Colon (tissue), 2 donors: ENCODE results near the gene PANK4.

Experiments
- FAIRE-seq: peaks from 2 replicates; lab custom pipeline; 2012; peaks lifted over from hg19 to GRCh38; lab: Jason Lieb, UNC
- donor health status: control.
- donor health status: control.

Gene PANK4

DNA sequence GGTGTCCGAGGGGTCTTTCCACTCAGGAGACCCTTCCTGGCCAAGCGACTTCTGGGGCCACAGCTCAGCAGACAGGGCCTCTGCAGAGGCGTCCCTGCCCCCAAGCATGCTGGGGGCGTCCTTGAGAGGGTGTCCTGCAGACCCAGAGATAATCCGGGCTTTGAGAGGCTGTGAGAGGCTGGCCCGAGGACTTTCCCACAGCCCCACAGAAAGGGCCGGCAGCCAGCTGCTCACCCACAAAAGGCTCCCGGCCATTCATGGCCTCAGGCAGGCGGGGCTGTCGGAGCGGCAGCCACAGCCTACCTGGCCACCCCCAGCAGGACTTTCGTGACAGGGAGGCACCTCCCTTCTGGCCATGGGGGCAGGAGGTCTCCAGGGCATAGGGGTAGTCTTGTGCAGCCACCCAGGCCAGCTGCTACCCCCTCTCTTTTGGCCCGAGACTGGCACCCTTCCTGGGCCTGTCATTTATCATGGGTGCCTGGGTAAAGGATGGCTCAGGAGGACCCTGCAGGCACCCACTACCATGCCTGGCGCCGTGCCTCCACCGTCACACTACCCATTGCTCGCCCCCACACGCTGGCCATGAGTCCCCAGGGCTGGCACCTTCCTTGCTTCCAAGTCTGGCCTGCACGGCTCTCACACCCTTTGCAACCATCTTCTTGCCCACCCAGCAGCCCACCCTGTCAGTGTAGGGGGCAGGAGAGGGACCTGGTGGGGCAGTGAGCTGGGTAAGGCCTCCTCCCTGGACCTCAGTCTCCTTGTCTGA lies 18.7 kb upstream of the PANK4 start:
- no peak for FAIRE-seq

DNA sequence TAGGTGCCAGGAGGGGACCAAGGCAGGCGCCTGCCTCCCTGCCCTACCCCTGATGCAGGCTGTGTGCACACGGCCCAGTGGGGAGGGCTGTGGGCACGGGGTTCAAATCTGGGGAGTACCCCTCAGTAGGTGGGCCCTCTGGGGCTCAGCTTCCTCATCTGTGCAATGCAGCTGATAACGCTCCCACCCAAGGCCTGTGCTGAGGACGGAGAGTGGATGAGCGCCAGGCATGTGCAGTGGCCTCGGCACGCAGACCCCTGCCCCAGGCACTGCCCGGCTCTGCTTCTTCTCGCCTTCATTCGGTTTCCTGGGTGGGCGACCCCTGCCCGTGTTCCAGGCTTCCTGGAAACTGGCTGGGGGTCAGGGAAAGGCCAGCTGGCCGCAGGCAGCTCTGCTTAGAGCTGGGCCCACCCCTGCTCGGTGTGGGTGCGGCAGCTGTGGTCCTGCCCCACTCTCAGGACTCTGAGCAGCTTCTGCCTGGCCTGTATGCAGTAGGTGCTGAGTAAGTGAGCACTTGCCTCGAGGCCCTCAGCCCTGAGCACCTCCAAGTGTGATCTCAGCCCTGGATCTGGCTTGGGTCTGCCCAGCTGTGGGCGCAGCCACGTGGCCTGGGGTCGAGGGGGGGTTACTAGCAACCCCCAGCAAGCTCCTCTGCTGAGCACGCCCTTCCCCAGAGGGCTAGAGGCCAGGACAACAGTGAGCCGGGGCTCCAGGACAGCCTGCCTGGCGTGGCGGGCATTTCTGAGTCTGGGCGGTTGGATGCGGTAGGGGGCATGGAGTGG lies 17.9 kb upstream of the PANK4 start:
- no peak for FAIRE-seq

DNA sequence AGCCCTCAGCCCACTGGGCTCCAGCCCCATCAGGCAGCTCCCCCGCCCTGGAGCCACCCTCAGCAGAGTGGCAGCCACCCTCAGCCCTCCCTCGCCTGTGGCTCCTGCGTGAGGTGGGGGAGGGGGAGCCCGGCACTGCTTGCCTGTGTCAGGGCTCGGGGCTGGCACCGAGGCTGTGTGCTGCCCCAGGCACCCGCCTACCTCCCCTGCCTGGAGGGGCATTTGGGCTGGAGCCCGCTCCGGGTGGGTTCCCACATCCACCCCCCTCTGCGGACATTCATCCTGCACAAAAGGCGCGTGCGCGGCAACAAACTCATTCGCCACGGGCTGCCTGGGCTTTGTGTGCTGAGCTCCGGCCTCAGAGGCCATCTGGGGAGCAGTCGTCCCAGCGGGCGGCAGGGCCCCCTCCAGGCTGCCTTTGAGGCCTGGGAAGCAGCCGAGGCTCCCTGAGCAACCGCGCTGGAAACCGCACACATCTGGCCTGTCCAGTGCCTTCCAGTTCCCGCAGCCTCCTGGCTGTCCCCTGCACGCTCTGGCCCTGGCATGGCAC lies 17.2 kb upstream of the PANK4 start:
- no peak for FAIRE-seq

DNA sequence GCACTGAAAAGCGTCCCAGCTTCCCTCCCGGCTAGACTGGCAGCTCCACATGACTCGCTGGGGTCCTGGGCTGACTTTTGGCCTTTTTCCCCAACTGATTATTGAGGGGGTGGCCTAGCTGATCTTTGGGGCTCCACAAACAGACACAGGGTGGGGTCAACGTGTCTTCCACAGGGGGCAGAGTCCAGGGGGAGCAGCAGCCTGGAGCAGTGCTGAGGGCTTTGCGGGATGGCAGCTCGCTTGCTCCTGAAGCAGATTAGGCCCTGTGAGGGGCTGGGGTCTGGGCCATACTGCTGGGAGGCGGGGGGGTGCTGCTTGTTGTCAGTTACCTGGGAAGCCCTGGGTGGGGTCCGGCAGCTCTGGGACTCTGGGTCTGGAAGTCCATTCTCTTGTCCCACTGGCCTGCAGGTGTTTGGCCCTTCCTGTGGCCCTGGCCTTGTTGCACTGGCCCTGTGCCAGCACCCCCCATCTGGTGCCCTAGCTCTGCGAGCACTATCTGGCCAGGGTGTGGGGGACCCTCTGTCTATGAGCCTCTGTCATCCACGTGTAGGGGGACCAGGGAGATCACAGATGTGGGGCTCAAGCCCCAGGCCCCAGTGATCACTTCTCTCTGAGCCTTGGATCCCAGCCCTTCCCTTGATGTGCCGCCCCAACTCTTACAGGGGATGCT lies 16.0 kb upstream of the PANK4 start:
- FAIRE-seq = no peak

DNA sequence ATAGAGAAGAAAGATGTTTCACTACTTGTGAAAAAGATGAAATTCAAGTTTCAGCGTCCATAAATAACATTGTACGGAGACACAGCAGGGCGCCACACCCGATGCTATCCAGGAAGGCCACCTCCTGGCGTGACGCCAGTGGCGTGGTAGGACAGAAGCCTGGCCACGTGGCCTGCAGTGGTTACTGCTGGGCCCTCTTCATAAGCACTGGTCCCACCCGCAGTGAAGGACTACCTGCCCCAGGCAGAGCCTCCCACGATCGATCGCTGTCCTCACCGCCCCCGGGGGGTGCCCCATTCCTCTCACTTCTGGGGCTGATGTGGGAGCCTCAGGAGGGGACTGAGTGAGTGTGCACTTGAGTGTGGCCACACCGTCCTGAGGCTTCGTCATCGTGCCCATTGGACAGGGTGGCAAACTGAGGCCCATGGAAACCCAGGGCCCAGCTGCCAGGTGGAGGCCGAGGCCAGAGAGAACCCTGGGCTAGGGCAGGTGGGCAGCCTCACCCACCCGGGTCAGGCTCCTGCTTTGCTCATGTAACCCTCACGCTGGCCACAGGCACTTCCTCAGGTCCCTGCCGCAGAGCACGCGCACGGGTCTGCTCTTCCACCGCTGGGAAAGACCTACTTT lies 15.3 kb upstream of the PANK4 start:
- FAIRE-seq = no peak

DNA sequence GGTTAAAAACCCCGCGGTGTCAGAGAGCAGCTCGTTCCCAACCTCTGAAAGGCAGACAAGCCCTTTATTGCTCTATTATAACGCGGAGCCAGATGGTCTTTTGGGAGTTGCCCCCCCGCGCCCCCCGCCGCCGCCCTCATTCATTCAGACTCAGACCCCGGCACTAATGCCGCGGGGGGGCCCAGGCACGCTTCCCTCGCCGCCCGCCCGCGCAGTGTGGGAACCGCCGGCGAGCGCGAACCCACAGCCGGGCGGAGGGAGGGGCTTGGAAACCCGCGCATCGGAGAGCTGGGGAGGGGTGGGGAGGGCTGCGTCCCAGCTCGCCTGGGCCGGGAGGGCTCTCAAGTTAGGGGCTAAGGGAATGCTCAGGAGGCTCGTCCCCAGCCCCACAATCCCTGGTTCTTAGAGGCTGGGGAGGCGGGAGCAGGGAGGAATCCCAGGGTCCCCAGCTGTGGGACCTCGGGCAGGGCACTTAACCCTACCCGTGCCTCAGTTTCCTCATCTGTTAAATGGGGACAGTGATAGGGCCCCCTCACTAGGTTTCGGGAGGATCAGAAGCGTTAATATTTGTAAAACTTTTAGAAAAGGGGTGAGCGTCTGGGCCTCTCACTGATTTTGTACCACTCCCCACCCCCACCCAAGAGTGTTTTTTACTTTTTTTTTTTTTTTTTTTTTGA lies 14.6 kb upstream of the PANK4 start:
- FAIRE-seq = no peak

DNA sequence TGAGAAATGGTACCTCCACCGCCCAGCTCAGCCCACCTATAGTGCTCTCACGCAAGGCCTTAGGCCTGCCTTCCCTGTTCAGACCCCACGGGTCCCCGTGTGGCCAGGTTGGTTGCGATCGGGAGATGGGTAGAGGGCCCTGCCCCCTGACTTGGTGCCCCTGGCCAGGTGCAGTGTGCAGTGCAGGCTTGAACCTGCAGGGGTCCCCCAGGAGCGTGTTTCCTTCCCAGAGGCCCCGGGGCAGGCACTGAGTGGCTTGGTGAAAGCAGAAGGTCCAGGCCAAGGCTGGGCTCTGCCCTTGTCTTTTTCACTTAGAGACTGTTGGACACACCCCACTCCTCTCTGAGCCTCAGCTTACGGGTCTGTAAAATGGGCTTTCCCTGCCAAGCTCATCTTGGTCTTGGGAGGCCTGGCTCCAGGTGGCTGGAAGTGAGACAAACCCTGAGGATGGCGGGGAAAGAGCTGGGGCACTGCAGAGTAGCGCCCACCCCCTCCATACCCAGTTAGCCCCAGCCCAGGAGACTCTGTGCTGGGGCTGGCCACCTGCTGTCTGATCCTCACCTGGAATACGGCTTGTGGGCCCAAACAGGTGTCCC lies 13.0 kb upstream of the PANK4 start:
- no peak for FAIRE-seq

DNA sequence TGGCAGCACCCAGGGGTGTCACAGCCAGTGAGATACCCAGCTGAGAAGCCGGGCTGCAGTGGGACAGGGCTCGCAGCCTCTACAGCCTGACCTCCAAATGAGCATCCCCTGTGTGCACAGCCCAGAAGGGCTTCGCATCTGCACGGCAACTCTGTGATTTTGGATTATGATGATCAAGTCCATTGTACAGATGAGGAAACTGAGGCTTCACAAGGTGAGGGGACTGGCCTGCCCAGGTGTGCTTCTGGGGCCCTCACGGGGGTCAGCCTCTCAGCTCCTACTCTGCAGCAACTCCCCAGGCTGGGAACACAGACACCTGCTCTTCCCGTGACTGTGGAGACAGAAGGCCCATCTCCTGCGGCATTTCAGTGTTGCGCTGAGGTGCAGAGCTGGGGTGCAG lies 12.5 kb upstream of the PANK4 start:
- no peak for FAIRE-seq

DNA sequence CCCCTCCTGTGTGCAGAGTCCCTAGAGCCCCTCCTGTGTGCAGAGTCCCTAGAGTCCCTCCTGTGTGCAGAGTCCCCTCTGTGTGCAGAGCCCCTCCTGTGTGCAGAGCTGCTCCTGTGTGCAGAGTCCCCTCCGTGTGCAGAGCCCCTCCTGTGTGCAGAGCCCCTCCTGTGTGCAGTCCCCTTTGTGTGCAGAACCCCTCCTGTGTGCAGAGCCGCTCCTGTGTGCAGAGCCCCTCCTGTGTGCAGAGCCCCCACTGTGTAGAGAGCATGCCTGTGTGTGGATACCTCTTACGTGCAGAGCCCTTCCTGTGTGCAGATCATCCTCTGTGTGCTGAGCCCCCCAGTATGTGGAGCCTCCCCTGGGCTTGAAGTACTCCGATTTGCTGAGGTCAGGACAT lies 12.0 kb upstream of the PANK4 start:
- no peak for FAIRE-seq

DNA sequence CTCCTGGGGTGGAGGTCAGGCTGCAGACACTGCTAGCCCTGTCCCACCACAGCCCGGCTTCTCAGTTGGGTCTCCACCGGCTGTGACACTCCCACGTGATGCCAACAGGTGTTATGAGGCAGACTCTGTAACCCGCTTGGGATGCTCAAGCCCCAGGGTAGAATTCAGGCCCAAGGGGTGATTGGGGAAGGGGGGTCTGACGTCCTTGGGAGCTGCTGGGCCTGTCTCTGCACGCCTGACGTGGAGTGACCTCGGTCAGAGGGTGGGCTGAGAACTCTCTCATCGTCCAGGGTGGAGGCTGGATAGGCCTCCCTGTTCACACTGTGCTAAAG lies 11.4 kb upstream of the PANK4 start:
- FAIRE-seq = no peak

DNA sequence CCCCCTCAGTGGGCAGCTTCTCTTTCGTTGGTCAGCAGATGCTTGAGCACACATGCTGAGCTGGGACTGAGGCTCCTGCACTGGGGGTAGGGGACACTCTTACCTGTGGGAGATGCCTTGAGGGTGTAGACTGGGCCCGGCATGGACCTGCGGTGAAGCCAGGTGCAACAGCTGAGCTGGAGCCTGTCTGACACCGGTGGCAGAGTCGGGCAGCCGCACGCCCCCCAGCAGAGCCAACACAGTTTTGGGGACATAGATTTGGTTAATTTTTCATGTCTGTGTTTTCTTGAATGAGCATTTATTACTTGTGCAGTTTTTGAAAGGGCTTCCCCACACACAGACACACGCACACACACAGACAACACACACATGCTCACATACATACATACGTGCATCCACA lies 9.6 kb upstream of the PANK4 start:
- no peak for FAIRE-seq

DNA sequence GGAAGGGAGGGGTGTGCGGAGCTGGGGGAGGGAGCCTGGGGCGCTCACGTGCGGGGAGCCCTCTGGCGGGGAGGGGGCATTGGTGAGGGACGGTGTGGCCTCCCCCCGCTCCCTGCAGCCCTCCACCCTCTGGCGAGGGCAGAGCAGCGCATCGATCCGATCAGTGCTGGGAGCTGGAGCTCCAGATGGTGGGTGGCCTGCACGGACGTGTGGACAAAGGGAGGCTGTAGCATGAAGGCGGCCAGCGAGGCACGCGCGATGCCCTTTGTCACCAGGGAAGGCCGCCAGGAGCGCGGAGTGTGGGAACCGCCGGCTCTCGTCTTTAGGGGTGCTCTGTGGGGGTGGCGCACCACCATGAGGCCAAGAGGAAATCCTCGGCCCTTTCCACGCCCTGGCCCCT lies 9.1 kb upstream of the PANK4 start:
- FAIRE-seq = no peak

DNA sequence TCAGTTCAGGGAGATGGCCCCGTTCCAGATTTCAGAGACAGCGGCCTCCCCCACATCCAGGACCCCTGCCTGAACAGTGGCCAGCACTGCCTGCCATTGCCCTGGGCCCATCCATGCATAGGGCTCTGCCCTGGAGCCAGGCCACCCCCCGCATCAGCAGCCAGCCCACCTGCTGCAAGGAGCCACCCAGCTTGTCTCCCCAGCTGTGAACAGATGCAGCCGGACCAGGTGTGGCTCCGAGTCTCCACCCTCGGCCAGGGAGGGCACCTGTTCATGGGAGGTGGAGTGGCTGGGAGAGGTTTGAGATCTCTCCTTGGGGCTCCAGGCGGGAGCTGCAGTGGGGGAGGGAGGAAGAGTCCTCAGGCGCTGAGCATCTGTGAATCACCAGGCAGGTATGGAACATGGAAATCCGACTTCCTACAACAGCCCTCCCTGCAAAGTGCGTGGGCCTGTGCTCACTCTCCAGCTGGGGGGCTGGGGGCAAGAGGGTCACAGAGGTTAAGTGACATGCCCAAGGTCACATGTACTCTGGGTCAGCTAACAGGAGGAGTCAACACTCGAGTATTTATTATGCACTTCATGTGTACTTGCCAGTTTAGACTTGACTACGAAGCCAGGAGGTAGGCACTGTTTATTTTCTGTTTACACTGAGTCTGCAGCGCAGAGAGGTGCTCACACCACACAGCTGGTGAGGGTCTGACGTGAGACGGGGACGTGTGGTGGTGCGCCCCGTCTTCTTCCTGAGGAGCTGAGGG lies 8.5 kb upstream of the PANK4 start:
- FAIRE-seq = no peak

DNA sequence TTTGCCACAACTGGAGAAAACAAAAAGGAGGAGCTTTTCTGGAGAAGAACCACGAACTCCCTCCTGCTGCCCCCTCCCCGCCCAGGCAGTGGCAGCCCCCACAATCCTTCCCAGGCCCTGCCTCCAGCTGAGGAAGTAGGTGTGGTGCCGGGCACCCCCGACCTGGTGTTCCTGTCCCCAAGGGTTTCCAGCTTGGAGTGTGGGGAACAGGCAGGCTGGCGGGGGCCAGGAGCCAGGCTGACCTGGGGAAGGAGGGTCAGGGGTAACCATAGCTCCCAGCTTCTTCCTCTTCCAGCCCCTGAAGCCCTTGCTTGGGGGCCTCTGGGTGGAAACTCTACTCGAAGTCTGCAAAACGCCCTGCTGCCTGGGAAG lies 7.9 kb upstream of the PANK4 start:
- no peak for FAIRE-seq

DNA sequence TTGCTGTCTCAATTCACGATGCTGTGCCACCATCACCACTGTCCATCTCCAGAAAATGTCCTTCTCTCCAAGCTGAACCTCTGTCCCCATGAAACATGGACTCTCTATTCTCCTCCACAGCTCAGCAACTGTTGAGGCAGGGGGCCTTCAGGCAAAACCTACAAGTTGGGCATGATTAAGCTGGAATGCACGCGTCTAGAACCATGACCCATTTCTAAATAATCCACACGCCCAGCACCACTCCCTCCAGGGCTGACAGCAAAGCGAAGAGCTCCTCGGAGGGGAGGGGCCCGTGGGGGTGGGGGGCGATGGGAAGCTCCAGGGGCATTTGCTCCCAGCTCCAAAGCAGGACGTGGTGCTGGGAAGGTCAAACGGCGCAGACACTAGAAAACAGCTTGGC lies 7.0 kb upstream of the PANK4 start:
- no peak for FAIRE-seq

DNA sequence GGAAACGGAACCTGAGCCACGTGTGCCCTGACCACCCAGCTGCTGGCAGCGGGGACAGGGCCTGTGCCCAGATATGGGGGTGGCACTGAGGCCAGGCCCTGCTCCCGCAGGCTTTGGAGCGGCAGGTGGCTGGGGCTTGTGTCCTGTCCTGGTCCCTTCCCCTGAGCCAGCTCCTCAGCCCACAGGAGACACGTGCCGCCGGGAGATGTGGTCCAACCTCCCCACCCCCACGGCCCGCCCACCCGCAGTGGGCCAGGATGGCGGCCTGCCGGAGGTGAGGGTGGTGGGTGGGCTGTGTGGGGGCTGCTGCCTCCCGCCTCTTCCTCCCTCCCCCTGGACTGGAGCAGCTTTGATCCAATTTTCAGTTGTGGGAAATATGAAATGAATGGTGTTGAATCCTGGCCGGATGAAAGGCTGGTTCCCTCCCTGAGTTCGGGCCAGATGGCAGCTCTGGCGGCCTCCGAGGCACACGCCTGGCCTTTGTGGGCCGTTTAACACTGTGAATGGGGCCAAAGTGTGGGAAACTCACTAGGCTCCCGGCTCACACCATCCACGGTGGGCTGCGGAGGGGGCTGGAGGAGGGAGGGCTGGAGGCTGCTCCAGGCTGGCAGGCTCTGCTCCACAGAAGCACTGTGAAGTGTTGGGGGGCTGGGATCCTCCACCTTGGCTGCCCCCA lies 6.2 kb upstream of the PANK4 start:
- FAIRE-seq = no peak

DNA sequence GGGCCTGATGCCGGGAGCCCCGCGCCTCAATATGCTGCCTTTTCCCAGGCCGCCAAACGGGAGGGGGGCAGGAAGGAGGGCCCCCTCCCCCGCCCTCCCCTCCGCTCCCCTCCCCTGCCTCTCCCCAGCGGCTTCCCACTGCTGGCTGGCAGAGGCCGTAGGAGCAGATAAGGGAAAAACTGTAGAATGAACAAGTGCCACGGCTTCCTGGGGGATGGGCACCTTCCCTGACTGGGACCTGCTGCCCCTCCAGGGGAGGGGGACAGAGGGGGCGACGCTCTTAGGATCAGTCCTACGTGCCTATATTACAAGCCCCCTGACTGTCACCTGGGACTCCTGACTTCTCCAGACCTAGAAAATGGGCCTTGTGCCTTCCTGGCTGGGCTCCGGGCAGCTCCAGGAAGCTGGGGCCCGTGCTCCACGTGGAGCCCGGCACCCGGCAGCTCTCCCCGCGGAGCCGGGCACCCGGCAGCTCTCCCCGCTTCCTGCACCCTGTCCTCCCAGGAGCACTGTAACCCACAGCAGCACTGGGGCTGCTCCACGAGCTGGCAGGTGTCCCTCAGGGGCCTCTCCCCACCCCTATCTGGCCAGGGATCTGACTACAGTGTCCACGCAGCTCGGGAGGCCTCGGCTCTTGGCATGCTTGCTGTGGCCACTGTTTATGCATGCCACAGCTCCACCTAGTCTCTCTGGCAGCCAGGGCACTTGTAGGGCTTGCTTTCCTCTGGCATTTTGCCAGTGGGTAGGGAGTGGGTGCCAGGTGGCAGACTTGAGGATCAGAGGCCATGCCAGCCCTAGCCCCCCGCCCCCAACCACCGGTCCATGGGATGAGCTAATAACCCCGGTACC lies 4.3 kb upstream of the PANK4 start:
- FAIRE-seq = no peak

DNA sequence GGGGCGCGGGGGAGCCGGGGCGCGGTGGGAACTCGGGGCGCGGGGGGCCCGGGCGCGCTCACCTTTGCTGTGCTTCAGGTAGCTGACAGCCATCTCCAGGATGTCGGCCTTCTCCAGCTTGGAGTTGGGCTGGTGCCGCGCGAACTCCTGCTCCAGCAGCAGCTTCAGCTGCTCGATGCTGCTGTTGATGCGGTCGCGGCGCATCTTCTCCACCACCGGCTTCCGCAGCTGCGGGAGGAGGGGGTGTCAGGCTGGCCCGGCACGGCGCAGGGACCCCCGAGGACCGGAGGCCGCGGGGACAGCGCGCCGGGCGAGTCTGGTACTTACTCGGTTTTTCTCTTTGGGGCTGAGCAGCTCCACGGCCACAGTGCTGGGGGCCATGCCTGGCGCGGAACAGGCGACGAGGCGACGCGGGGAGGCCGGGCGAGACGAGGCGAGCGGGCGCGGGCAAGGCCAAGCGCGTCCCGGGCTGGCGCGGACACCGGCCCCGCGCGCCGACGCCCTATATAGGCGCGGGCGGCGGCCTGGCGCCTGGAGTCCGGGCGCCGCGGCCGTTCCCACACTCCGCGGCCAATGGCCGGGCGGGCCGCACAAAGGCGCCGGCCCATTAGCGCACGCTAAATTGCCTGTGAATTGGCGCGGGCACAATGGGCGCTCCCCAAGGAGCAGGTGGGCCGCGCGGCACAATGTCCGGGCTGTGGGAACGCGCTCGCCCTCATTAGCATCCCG lies 3.6 kb upstream of the PANK4 start, which contains the start of gene HES5:
Gene HES5 (minus strand): TSS at position 480 of the 729 bp plus-strand sequence. CDS start 99 bp downstream, at position 381.
- no peak for FAIRE-seq
